ENCODE data around the gene MT1M. TPM values are rescaled to one million over a fixed set of nuclear protein-coding genes. Genes with fewer than 3 reads are reported as not detected.

Gene MT1M
- total and polyA plus RNA-seq, 10 of the 15 experiments (the other 5 are each of a cell fraction or from before 2014, with no cell fraction given): not detected

GRCh38 chr16:56611281-56611833, 21.1 kb upstream of the MT1M start:
- RAD21 ChIA-PET (ENCODE audit: unreplicated experiment): interaction anchor here (0.9 to 4.6 kb wide), 5 partner anchors 14 to 93 kb away, joined by 3 to 23 read pairs (median 3); partner anchors contain the start of genes MT1E and MT1X
- Histone ChIP-seq H3K9me3 (replicated peaks; ENCODE audit: control insufficient read depth, insufficient read depth, low read length) (no peaks in the 10 kb centered on the region), H3K36me3 (ENCODE audit: control insufficient read depth in 2 of 2, insufficient read depth in 2 of 2, low read length in 1 of 2) (no peaks in the 10 kb centered on the region), H3K4me1 (ENCODE audit: control insufficient read depth, insufficient read depth, low read length) (peaks cover 29% of the 10 kb centered on the region), H3K4me2 (ENCODE audit: control insufficient read depth, insufficient read depth) (no peak overlapping the region), H3K9ac (ENCODE audit: control insufficient read depth, insufficient read depth, low read length) (no peak overlapping the region), H2AFZ (ENCODE audit: control insufficient read depth, low read depth, low read length) (no peak overlapping the region), H3K27me3 (replicated peaks in 1 of 2; ENCODE audit: control insufficient read depth in 2 of 2, insufficient read depth in 2 of 2, low read length in 1 of 2) (no peaks in the 10 kb centered on the region; a peak in 1 of 4 replicates), H3K27ac (ENCODE audit: control insufficient read depth, insufficient read depth) (no peak overlapping the region), H3K79me2 (ENCODE audit: control insufficient read depth, insufficient read depth, low read length) (no peaks in the 10 kb centered on the region), H3K4me3 (no peak overlapping the region), H4K20me1 (ENCODE audit: control insufficient read depth, insufficient read depth) (no peaks in the 10 kb centered on the region)
- POLR2A ChIA-PET: interaction anchor here (1.0 to 2.0 kb wide), 3 partner anchors 13 to 19 kb away, joined by 4 to 5 read pairs (median 4); partner anchors contain the start of gene MT1E
- FAIRE-seq: no peak
- CTCF ChIA-PET: interaction anchor here (1.3 to 10.0 kb wide), 5 partner anchors 10 to 91 kb away, joined by 3 to 77 read pairs (median 7); no protein-coding TSS in a partner anchor
- TF ChIP-seq GABPA (IDR thresholded peaks at IDR 0.05; ENCODE audit: low read depth) (no peak), NFYB (IDR thresholded peaks at IDR 0.05; ENCODE audit: insufficient read depth, low read depth, low read length) (no peak), NR2F1 (conservative IDR thresholded peaks at IDR 0.05) (0 out of 2 replicates have a peak, but pooled peaks have one; percentile 16), ELK1 (IDR thresholded peaks at IDR 0.05; ENCODE audit: low read depth, low read length) (no peak), ZBTB33 (IDR thresholded peaks at IDR 0.05) (no peak), MYB (IDR thresholded peaks at IDR 0.05; ENCODE audit: borderline replicate concordance, low read depth, low read length) (no peak), BRCA1 (IDR thresholded peaks at IDR 0.05; ENCODE audit: low read depth, low read length) (no peak)
- intact Hi-C loops (cut with micrococcal nuclease; ENCODE audit: unreplicated experiment): no loop called here
- SMC1A ChIA-PET (ENCODE audit: uncharacterized antibody, unreplicated experiment): interaction anchor here (1.1 to 4.6 kb wide), 7 partner anchors 9 to 90 kb away, joined by 3 to 27 read pairs (median 4); no protein-coding TSS in a partner anchor
- peak; percentile 6 for ATAC-seq
- no peak for DNase-seq (ENCODE audit: low read depth, low spot score)
- 79% methylated on average over 2 of the region's 2 CpGs for WGBS (ENCODE audit: insufficient coverage, insufficient replicate concordance, low lambda C conversion rate, missing lambda C conversion rate)
- BruUV-seq (replicated peaks): no TSS peak
- in situ Hi-C loops (cut with MboI): no loop called here
